GM12874 (cell line): ENCODE results near the gene MGAT1.

Experiments
- CTCF ChIP-seq: IDR thresholded peaks from 2 replicates; pipeline ENCODE4 v1.5.1; 2011; ENCODE audit warnings: low read depth, mild to moderate bottlenecking, control low read depth, low read length, moderate library complexity; ENCODE audit not compliant: insufficient read depth

The MGAT1 gene

GRCh38 chr5:180810959-180811622, 8.5 kb upstream of the MGAT1 start:
- no peak for TF ChIP-seq CTCF

GRCh38 chr5:180810210-180810958, 7.8 kb upstream of the MGAT1 start:
- no peak for TF ChIP-seq CTCF

- TF ChIP-seq CTCF: no peak
Observed at GRCh38 chr5:180809403-180810209, 7.0 kb upstream of the MGAT1 start.

GRCh38 chr5:180808461-180809000, 5.9 kb upstream of the MGAT1 start:
- TF ChIP-seq CTCF: no peak

GRCh38 chr5:180807654-180808414, 5.2 kb upstream of the MGAT1 start:
- no peak for TF ChIP-seq CTCF

- TF ChIP-seq CTCF: no peak
Observed at GRCh38 chr5:180807046-180807445, 4.4 kb upstream of the MGAT1 start.
